HepG2 (cell line): ENCODE measurements around the gene HECTD4. TPM values are rescaled to one million over a fixed set of nuclear protein-coding genes. Genes with fewer than 3 reads are reported as not detected.

Experiments
- ARNT2 ChIP-seq: sonication (generic); formaldehyde crosslinking; IDR thresholded peaks from 2 replicates; pipeline ENCODE4 v1.8.0; 2022; ENCODE audit warnings: mild to moderate bottlenecking, low read depth, missing genetic modification reagents, moderate library complexity
- CBX5 ChIP-seq: sonication (generic); formaldehyde crosslinking; IDR thresholded peaks from 2 replicates; pipeline ENCODE4 v1.4.0; 2020; ENCODE audit warnings: missing genetic modification reagents, borderline replicate concordance
- CEBPB ChIP-seq: IDR thresholded peaks from 2 replicates; pipeline ENCODE4 v1.6.1; 2011; ENCODE audit warnings: low read depth, low read length, improper control_type of control experiment, borderline replicate concordance
- CREB1 ChIP-seq, 2 experiments: fragments of 450-650 bp in 1 of 2; IDR thresholded peaks; 2 replicates each; pipeline ENCODE4 v1.6.1; 2016 to 2017; ENCODE audit warnings: control low read depth in 1 of 2, mild to moderate bottlenecking in 1 of 2, missing compliant biosample characterization in 1 of 2, missing genetic modification characterization in 1 of 2
- FOXA1 ChIP-seq, 2 experiments: fragments of 450-650 bp in 1 of 2; sonication (generic) in 1 of 2; formaldehyde crosslinking in 1 of 2; IDR thresholded peaks; 2 replicates each; pipeline versions ENCODE4 v1.4.0 to v1.6.1; 2016 to 2020; ENCODE audit warnings: missing genetic modification reagents in 1 of 2
- FOXP1 ChIP-seq, 2 experiments: fragments of 450-650 bp in 1 of 2; IDR thresholded peaks; 2 replicates each; pipeline ENCODE4 v1.6.1; 2017 to 2018; ENCODE audit warnings: antibody characterized with exemption in 1 of 2
- HNF4G ChIP-seq, 2 experiments: sonication (generic) in 1 of 2; formaldehyde crosslinking in 1 of 2; IDR thresholded peaks; 2 replicates each; pipeline versions ENCODE4 v1.4.0 to v1.6.1; 2011 to 2020; ENCODE audit warnings: borderline replicate concordance in 2 of 2, low read depth in 2 of 2, mild to moderate bottlenecking in 2 of 2, low read length in 1 of 2, missing genetic modification reagents in 1 of 2, moderate library complexity in 1 of 2
- NCOA2 ChIP-seq: sonication (generic); formaldehyde crosslinking; IDR thresholded peaks from 2 replicates; pipeline ENCODE4 v1.8.0; 2022; ENCODE audit warnings: inconsistent platforms
- RARG ChIP-seq: sonication (generic); formaldehyde crosslinking; IDR thresholded peaks from 2 replicates; pipeline ENCODE4 v1.4.0; 2020; ENCODE audit warnings: low read depth, mild to moderate bottlenecking, missing genetic modification reagents
- TBP ChIP-seq: sonication (generic); formaldehyde crosslinking; IDR thresholded peaks from 2 replicates; pipeline ENCODE4 v1.5.0; 2020; ENCODE audit warnings: missing genetic modification reagents
- UBTF ChIP-seq: sonication (generic); formaldehyde crosslinking; IDR thresholded peaks from 2 replicates; pipeline ENCODE4 v1.4.0; 2020; ENCODE audit warnings: mild to moderate bottlenecking, missing genetic modification reagents
- ZFP36L1 ChIP-seq: sonication (generic); formaldehyde crosslinking; IDR thresholded peaks from 2 replicates; pipeline ENCODE4 v1.8.0; 2022; ENCODE audit warnings: mild to moderate bottlenecking, missing genetic modification reagents, moderate library complexity
- ZNF10 ChIP-seq: sonication (generic); formaldehyde crosslinking; IDR thresholded peaks from 2 replicates; pipeline ENCODE4 v1.4.0; 2020; ENCODE audit warnings: mild to moderate bottlenecking, low read depth, missing genetic modification reagents, borderline replicate concordance
- ZNF30 ChIP-seq: sonication (generic); formaldehyde crosslinking; IDR thresholded peaks from 2 replicates; pipeline ENCODE4 v1.5.0; 2020; ENCODE audit warnings: mild to moderate bottlenecking, missing genetic modification reagents
- ZNF414 ChIP-seq: sonication (generic); formaldehyde crosslinking; IDR thresholded peaks from 2 replicates; pipeline ENCODE4 v1.5.0; 2020; ENCODE audit warnings: missing genetic modification reagents
- ZNF432 ChIP-seq: sonication (generic); formaldehyde crosslinking; IDR thresholded peaks from 2 replicates; pipeline ENCODE4 v1.5.0; 2020; ENCODE audit warnings: missing genetic modification reagents, mild to moderate bottlenecking, borderline replicate concordance
- ZNF550 ChIP-seq: sonication (generic); formaldehyde crosslinking; IDR thresholded peaks from 2 replicates; pipeline ENCODE4 v1.4.0; 2020; ENCODE audit warnings: mild to moderate bottlenecking, missing genetic modification reagents, borderline replicate concordance
- ZNF788 ChIP-seq: sonication (generic); formaldehyde crosslinking; IDR thresholded peaks from 2 replicates; pipeline ENCODE4 v1.5.0; 2020; ENCODE audit warnings: mild to moderate bottlenecking, missing genetic modification reagents, borderline replicate concordance
- polyA plus RNA-seq, 8 experiments: library from polyadenylated mRNA; depleted of rRNA in 3 of 8; stranded (reverse) in 7 of 8; unstranded in 1 of 8; fragments of >200 nt; fragmentation: Illumina TruSeq in 4 of 8; extraction: Trizol in 4 of 8; gene quantifications; 2 replicates each; pipeline versions ENCODE4 v1.2.1 to v1.2.3, GENCODE V29; 2011 to 2016; ENCODE audit warnings: low read depth in 4 of 8, missing spikeins in 1 of 8, mixed read lengths in 1 of 8; ENCODE audit not compliant: insufficient read depth in 1 of 8
- total RNA-seq, 5 experiments: library from RNA; depleted of rRNA; stranded (reverse); fragments of >200 nt; fragmentation: Illumina TruSeq; extraction: Trizol; gene quantifications; 2 replicates each; pipeline ENCODE4 v1.2.3, GENCODE V29; 2016; ENCODE audit warnings: low read depth in 1 of 5
- TF ChIP-seq, protein P1 (sequence below): sonication (generic); formaldehyde crosslinking; IDR thresholded peaks from 2 replicates; pipeline ENCODE4 v1.8.0; 2022; ENCODE audit warnings: low read depth, missing genetic modification reagents
- TF ChIP-seq, protein P2 (sequence below): sonication (generic); formaldehyde crosslinking; IDR thresholded peaks from 2 replicates; pipeline ENCODE4 v1.8.1; 2022; ENCODE audit warnings: mild to moderate bottlenecking, missing genetic modification reagents
- TF ChIP-seq, protein P3 (sequence below): sonication (generic); formaldehyde crosslinking; IDR thresholded peaks from 2 replicates; pipeline ENCODE4 v1.5.0; 2020; ENCODE audit warnings: mild to moderate bottlenecking, low read depth, missing genetic modification reagents, borderline replicate concordance

HECTD4 gene
- total and polyA plus RNA-seq, 2 of the 13 experiments (the other 11 are each of a cell fraction or from before 2014, with no cell fraction given), result 9.0 to 11.4 TPM

- TF ChIP-seq UBTF (CRISPR knock-in tag), result peak; percentile 79
- TF ChIP-seq ZNF788 (CRISPR knock-in tag), result peak; percentile 92
- TF ChIP-seq FOXA1 (IDR thresholded peaks at IDR 0.05), result no peak
- TF ChIP-seq FOXA1 (CRISPR knock-in tag; IDR thresholded peaks at IDR 0.05), result no peak
- TF ChIP-seq TBP (CRISPR knock-in tag), result no peak
- no peak for TF ChIP-seq CEBPB
- TF ChIP-seq CBX5 (CRISPR knock-in tag), result 0 out of 2 replicates have a peak, but pooled peaks have one; percentile 33
- no peak for TF ChIP-seq ZNF10 (CRISPR knock-in tag)
- peak; percentile 94 for TF ChIP-seq ZNF414 (CRISPR knock-in tag)
- no peak for TF ChIP-seq CREB1 (IDR thresholded peaks at IDR 0.05)
- TF ChIP-seq CREB1 (CRISPR knock-in tag; IDR thresholded peaks at IDR 0.05), result no peak
- no peak for TF ChIP-seq FOXP1 (IDR thresholded peaks at IDR 0.05)
- TF ChIP-seq FOXP1 (CRISPR knock-in tag; IDR thresholded peaks at IDR 0.05), result no peak
- no peak for TF ChIP-seq ZNF550 (CRISPR knock-in tag)
- TF ChIP-seq, protein P1, sequence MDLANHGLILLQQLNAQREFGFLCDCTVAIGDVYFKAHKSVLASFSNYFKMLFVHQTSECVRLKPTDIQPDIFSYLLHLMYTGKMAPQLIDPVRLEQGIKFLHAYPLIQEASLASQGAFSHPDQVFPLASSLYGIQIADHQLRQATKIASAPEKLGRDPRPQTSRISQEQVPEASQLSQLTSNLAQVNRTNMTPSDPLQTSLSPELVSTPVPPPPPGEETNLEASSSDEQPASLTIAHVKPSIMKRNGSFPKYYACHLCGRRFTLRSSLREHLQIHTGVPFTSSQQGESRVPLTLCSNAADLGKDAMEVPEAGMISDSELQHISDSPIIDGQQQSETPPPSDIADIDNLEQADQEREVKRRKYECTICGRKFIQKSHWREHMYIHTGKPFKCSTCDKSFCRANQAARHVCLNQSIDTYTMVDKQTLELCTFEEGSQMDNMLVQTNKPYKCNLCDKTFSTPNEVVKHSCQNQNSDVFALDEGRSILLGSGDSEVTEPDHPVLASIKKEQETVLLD (CRISPR knock-in tag), result peak; percentile 2; the same call in 1 of the 2 replicates
- TF ChIP-seq ZFP36L1 (CRISPR knock-in tag), result peak; percentile 65; the same call in 1 of the 2 replicates
- TF ChIP-seq, protein P2, sequence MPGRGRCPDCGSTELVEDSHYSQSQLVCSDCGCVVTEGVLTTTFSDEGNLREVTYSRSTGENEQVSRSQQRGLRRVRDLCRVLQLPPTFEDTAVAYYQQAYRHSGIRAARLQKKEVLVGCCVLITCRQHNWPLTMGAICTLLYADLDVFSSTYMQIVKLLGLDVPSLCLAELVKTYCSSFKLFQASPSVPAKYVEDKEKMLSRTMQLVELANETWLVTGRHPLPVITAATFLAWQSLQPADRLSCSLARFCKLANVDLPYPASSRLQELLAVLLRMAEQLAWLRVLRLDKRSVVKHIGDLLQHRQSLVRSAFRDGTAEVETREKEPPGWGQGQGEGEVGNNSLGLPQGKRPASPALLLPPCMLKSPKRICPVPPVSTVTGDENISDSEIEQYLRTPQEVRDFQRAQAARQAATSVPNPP, result no peak
- TF ChIP-seq HNF4G (IDR thresholded peaks at IDR 0.05; ENCODE audit: borderline replicate concordance, low read depth, low read length), result no peak
- no peak for TF ChIP-seq HNF4G (CRISPR knock-in tag; IDR thresholded peaks at IDR 0.05; ENCODE audit: borderline replicate concordance, low read depth)
- TF ChIP-seq ZNF432, result no peak
- TF ChIP-seq ARNT2 (CRISPR knock-in tag), result peak; percentile 69; the same call in 1 of the 2 replicates
- no peak for TF ChIP-seq ZNF30 (CRISPR knock-in tag)
- TF ChIP-seq, protein P3, sequence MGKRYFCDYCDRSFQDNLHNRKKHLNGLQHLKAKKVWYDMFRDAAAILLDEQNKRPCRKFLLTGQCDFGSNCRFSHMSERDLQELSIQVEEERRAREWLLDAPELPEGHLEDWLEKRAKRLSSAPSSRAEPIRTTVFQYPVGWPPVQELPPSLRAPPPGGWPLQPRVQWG, result no peak
- no peak for TF ChIP-seq RARG (CRISPR knock-in tag)
- TF ChIP-seq NCOA2 (CRISPR knock-in tag), result 0 out of 2 replicates have a peak, but pooled peaks have one; percentile 24
Observed at GRCh38 chr12:112381883-112382796, at the start of gene HECTD4 (continued).
